Nephron (organoid): ENCODE measurements around the gene WFIKKN1.

Experiments used
- H3K27ac Mint-ChIP-seq, 3 experiments: 2 replicates each; pipeline ENCODE4 v1.8.0; 2020; ENCODE audit warnings: mixed read lengths in 3 of 3, mild to moderate bottlenecking in 2 of 3, moderate library complexity in 1 of 3
- H3K27me3 Mint-ChIP-seq: 2 replicates; pipeline ENCODE4 v1.8.0; 2021; ENCODE audit warnings: low read depth, mild to moderate bottlenecking, moderate library complexity, mixed read lengths
- H3K36me3 Mint-ChIP-seq: 2 replicates; pipeline ENCODE4 v1.8.0; 2020; ENCODE audit warnings: low read depth, mixed read lengths
- H3K4me1 Mint-ChIP-seq: 2 replicates; pipeline ENCODE4 v1.8.0; 2020; ENCODE audit warnings: mixed read lengths
- H3K4me3 Mint-ChIP-seq, 3 experiments: 2 replicates each; pipeline ENCODE4 v1.8.0; 2020; ENCODE audit warnings: mild to moderate bottlenecking in 3 of 3, mixed read lengths in 3 of 3, moderate library complexity in 2 of 3
- H3K9me3 Mint-ChIP-seq: 2 replicates; pipeline ENCODE4 v1.8.0; 2020; ENCODE audit warnings: mixed read lengths
- CTCF ChIP-seq, 3 experiments: fragments of 200-600 bp; sonication (generic); IDR thresholded peaks; one replicate each; pipeline ENCODE4 v1.5.0; 2021; ENCODE audit warnings: antibody characterized with exemption in 3 of 3; ENCODE audit not compliant: unreplicated experiment in 3 of 3

WFIKKN1 gene

GRCh38 chr16:640614-641013, 9.8 kb downstream of the WFIKKN1 start:
- H3K27ac Mint-ChIP-seq: no peak overlapping the region
- H3K27me3 Mint-ChIP-seq: peaks cover 19% of the 10 kb centered on the region
- peak overlapping the region; percentile 81 to 83 (median 82) for H3K4me3 Mint-ChIP-seq
- H3K9me3 Mint-ChIP-seq: no peaks in the 10 kb centered on the region
- H3K36me3 Mint-ChIP-seq: no peaks in the 10 kb centered on the region
- H3K4me1 Mint-ChIP-seq: peaks cover 3% of the 10 kb centered on the region
- no peak for TF ChIP-seq CTCF (IDR thresholded peaks at IDR 0.05; ENCODE audit: unreplicated experiment in 3 of 3)

GRCh38 chr16:641326-642188, 10.8 kb downstream of the WFIKKN1 start, which contains the start of gene MCRIP2:
Gene MCRIP2 (plus strand): TSS chr16:641828. CDS start chr16:641992, 164 bp downstream.
- H3K4me3 Mint-ChIP-seq: peak within 1 kb of the TSS; percentile 81 to 83 (median 82)

GRCh38 chr16:642189-643049, 11.6 kb downstream of the WFIKKN1 start:
- H3K36me3 Mint-ChIP-seq: no peaks in the 10 kb centered on the region
- H3K27ac Mint-ChIP-seq: peak overlapping the region in 1 of 3 experiments; percentile 51
- H3K9me3 Mint-ChIP-seq: no peaks in the 10 kb centered on the region
- no peak for TF ChIP-seq CTCF (IDR thresholded peaks at IDR 0.05; ENCODE audit: unreplicated experiment in 3 of 3)
- peaks cover 14% of the 10 kb centered on the region for H3K27me3 Mint-ChIP-seq
- H3K4me3 Mint-ChIP-seq: peak overlapping the region; percentile 72 to 76 (median 75)
- H3K4me1 Mint-ChIP-seq: no peaks in the 10 kb centered on the region

More at GRCh38 chr16:641326-642188, 10.8 kb downstream of the WFIKKN1 start, which contains the start of gene MCRIP2:
- H3K9me3 Mint-ChIP-seq: no peaks in the 10 kb centered on the region
- peak within 1 kb of the TSS in 1 of 3 experiments; percentile 51 for H3K27ac Mint-ChIP-seq
- peaks cover 17% of the 10 kb centered on the region for H3K27me3 Mint-ChIP-seq
- H3K36me3 Mint-ChIP-seq: no peaks in the 10 kb centered on the region
- peaks cover under 1% of the 10 kb centered on the region for H3K4me1 Mint-ChIP-seq
- TF ChIP-seq CTCF (IDR thresholded peaks at IDR 0.05; ENCODE audit: unreplicated experiment in 3 of 3): no peak

GRCh38 chr16:643050-643368, 12.2 kb downstream of the WFIKKN1 start:
- H3K4me1 Mint-ChIP-seq: no peaks in the 10 kb centered on the region
- H3K27ac Mint-ChIP-seq: peak overlapping the region in 1 of 3 experiments; percentile 51
- no peaks in the 10 kb centered on the region for H3K9me3 Mint-ChIP-seq
- peaks cover 14% of the 10 kb centered on the region for H3K27me3 Mint-ChIP-seq
- H3K36me3 Mint-ChIP-seq: no peaks in the 10 kb centered on the region
- peak overlapping the region; percentile 76 to 80 (median 78) for H3K4me3 Mint-ChIP-seq
- TF ChIP-seq CTCF (IDR thresholded peaks at IDR 0.05; ENCODE audit: unreplicated experiment in 3 of 3): no peak

- peak overlapping the region; percentile 75 to 82 (median 78) for H3K4me3 Mint-ChIP-seq
- no peaks in the 10 kb centered on the region for H3K9me3 Mint-ChIP-seq
- no peaks in the 10 kb centered on the region for H3K36me3 Mint-ChIP-seq
- H3K4me1 Mint-ChIP-seq: no peaks in the 10 kb centered on the region
- no peak overlapping the region for H3K27ac Mint-ChIP-seq
- TF ChIP-seq CTCF (IDR thresholded peaks at IDR 0.05; ENCODE audit: unreplicated experiment in 3 of 3): no peak
- H3K27me3 Mint-ChIP-seq: peaks cover 14% of the 10 kb centered on the region
Observed at GRCh38 chr16:644556-644955, 13.8 kb downstream of the WFIKKN1 start.
